GM18499 (cell line): ENCODE results near the gene PACRGL.

Experiments
- ATAC-seq: cut with Tn5 transposase; IDR thresholded peaks from one replicate; pipeline ENCODE4 v1.9.1; 2021; ENCODE audit warnings: moderate number of reproducible peaks; ENCODE audit not compliant: insufficient read depth, unreplicated experiment

Gene PACRGL

GRCh38 chr4:20700007-20700761, at the start of gene PACRGL:
TSS of gene PACRGL (plus strand) at chr4:20700458. CDS start at chr4:20704482, 4,024 bp downstream.
- peak; percentile 99 for ATAC-seq

GRCh38 chr4:20652226-20652885, 47.9 kb upstream of the PACRGL start:
- no peak for ATAC-seq

- ATAC-seq: no peak
These were observed 41.8 kb upstream of the PACRGL start for GRCh38 chr4:20658456-20658855.

GRCh38 chr4:20662851-20663250, 37.4 kb upstream of the PACRGL start:
- no peak for ATAC-seq

GRCh38 chr4:20666012-20666860, 34.0 kb upstream of the PACRGL start:
- no peak for ATAC-seq

- ATAC-seq: no peak
These were observed 28.0 kb upstream of the PACRGL start for GRCh38 chr4:20672262-20672661.

- ATAC-seq: no peak
These were observed 24.5 kb upstream of the PACRGL start for GRCh38 chr4:20675786-20676185.

GRCh38 chr4:20676501-20677197, 23.6 kb upstream of the PACRGL start:
- ATAC-seq: no peak

- no peak for ATAC-seq
These were observed 21.9 kb upstream of the PACRGL start for GRCh38 chr4:20678400-20678799.

- ATAC-seq: no peak
These were observed 20.3 kb upstream of the PACRGL start for GRCh38 chr4:20679951-20680350.

GRCh38 chr4:20680736-20681135, 19.5 kb upstream of the PACRGL start:
- ATAC-seq: no peak

- ATAC-seq: no peak
These were observed 19.0 kb upstream of the PACRGL start for GRCh38 chr4:20681271-20681670.

- no peak for ATAC-seq
These were observed 17.4 kb upstream of the PACRGL start for GRCh38 chr4:20682853-20683252.

GRCh38 chr4:20683766-20684165, 16.5 kb upstream of the PACRGL start:
- ATAC-seq: no peak

- ATAC-seq: no peak
These were observed 15.2 kb upstream of the PACRGL start for GRCh38 chr4:20684852-20685763.

GRCh38 chr4:20687864-20688263, 12.4 kb upstream of the PACRGL start:
- ATAC-seq: no peak

- ATAC-seq: no peak
These were observed 3.4 kb upstream of the PACRGL start for GRCh38 chr4:20696815-20697214.

- no peak for ATAC-seq
These were observed 1.9 kb upstream of the PACRGL start for GRCh38 chr4:20698382-20698781.

- ATAC-seq: no peak
These were observed 1.4 kb upstream of the PACRGL start for GRCh38 chr4:20698820-20699219.
